A549 treated with AZD2906 at 1 μM for 4 hours (cell line): ENCODE results near the gene COL9A3. TPM values are rescaled to one million over a fixed set of nuclear protein-coding genes. Genes with fewer than 3 reads are reported as not detected.

ENCODE experiments used
- total RNA-seq: library from RNA; stranded (reverse); fragments of 200-300 nt; extraction: Qiagen RNA extraction; gene quantifications from 5 replicates; pipeline ENCODE4 v1.2.3, GENCODE V29; 2022

Gene COL9A3
- total RNA-seq, result 0.32 to 0.69 TPM (median 0.63 TPM) in 5 replicates

GRCh38 chr20:62816884-62817873, at the start of gene COL9A3:
Gene COL9A3, plus strand, starts transcription at chr20:62817050. Its CDS starts 15 bp downstream, at chr20:62817065.

GRCh38 chr20:62804627-62805154, 12.2 kb upstream of the COL9A3 start, which contains the start of gene OGFR:
Gene OGFR, plus strand, starts transcription at chr20:62804835. Its CDS starts 25 bp downstream, at chr20:62804860.

GRCh38 chr20:62861726-62862336, 45.0 kb downstream of the COL9A3 start, which contains the start of gene TCFL5:
Gene TCFL5, minus strand, starts transcription at chr20:62861822. Its CDS starts 152 bp downstream, at chr20:62861670.

Other genes with a start within 250 kb of the COL9A3 start
- gene SLCO4A1, start 174.5 kb upstream of the COL9A3 start, total RNA-seq, result 11.4 to 15.7 TPM (median 14.4 TPM) in 5 replicates
- gene NTSR1, start 108.2 kb upstream of the COL9A3 start, total RNA-seq, result 0.05 to 0.12 TPM (median 0.09 TPM) in 5 replicates
- gene MRGBP, start 20.6 kb upstream of the COL9A3 start, total RNA-seq, result 20.9 to 23.8 TPM (median 23.2 TPM) in 5 replicates
- 39.8 to 49.1 TPM (median 45.9 TPM) in 5 replicates for gene OGFR, start 12.2 kb upstream of the COL9A3 start, total RNA-seq
- gene TCFL5, start 44.8 kb downstream of the COL9A3 start, total RNA-seq, result 3.5 to 4.3 TPM (median 3.7 TPM) in 5 replicates
- 22.5 to 24.5 TPM (median 23.9 TPM) in 5 replicates for gene DIDO1, start 109.5 kb downstream of the COL9A3 start, total RNA-seq
- gene GID8, start 121.1 kb downstream of the COL9A3 start, total RNA-seq, result 20.7 to 22.9 TPM (median 21.6 TPM) in 5 replicates
- 0.02 to 0.16 TPM (median 0.13 TPM) in 5 replicates for gene SLC17A9, start 135.7 kb downstream of the COL9A3 start, total RNA-seq
- not detected in 5 replicates for gene BHLHE23, start 189.9 kb downstream of the COL9A3 start, total RNA-seq